ENCODE results near the gene ABCC3. TPM values are rescaled to one million over a fixed set of nuclear protein-coding genes. Genes with fewer than 3 reads are reported as not detected.

Gene ABCC3
- total RNA-seq, 1 donor from 2014 or later, result 0.73 TPM

- H3K9me3 Mint-ChIP-seq (ENCODE audit: unreplicated experiment), result no peaks in the 10 kb centered on the region
- no peak overlapping the region for H3K27ac Mint-ChIP-seq (ENCODE audit: unreplicated experiment)
- no peaks in the 10 kb centered on the region for H3K36me3 Mint-ChIP-seq (ENCODE audit: unreplicated experiment)
- TF ChIP-seq CTCF (IDR thresholded peaks at IDR 0.05), result no peak
- DNase-seq (ENCODE audit: extremely low spot score, unreplicated experiment), result no peak
- H3K4me1 Mint-ChIP-seq (ENCODE audit: unreplicated experiment), result peaks cover 20% of the 10 kb centered on the region
- no peak overlapping the region for H3K4me3 Mint-ChIP-seq (ENCODE audit: unreplicated experiment)
- no peaks in the 10 kb centered on the region for H3K27me3 Mint-ChIP-seq (ENCODE audit: unreplicated experiment)
Measured at GRCh38 chr17:50687200-50688066, 52.8 kb downstream of the ABCC3 start.

- no peak for TF ChIP-seq CTCF (IDR thresholded peaks at IDR 0.05)
- no peak for DNase-seq (ENCODE audit: extremely low spot score, unreplicated experiment)
- Mint-ChIP-seq H3K4me1 (ENCODE audit: unreplicated experiment) (peaks cover 28% of the 10 kb centered on the region), H3K27ac (ENCODE audit: unreplicated experiment) (no peak overlapping the region), H3K27me3 (ENCODE audit: unreplicated experiment) (no peaks in the 10 kb centered on the region), H3K36me3 (ENCODE audit: unreplicated experiment) (peaks cover 4% of the 10 kb centered on the region), H3K4me3 (ENCODE audit: unreplicated experiment) (no peak overlapping the region), H3K9me3 (ENCODE audit: unreplicated experiment) (no peaks in the 10 kb centered on the region)
Measured at GRCh38 chr17:50688245-50688644, 53.6 kb downstream of the ABCC3 start.

DNA sequence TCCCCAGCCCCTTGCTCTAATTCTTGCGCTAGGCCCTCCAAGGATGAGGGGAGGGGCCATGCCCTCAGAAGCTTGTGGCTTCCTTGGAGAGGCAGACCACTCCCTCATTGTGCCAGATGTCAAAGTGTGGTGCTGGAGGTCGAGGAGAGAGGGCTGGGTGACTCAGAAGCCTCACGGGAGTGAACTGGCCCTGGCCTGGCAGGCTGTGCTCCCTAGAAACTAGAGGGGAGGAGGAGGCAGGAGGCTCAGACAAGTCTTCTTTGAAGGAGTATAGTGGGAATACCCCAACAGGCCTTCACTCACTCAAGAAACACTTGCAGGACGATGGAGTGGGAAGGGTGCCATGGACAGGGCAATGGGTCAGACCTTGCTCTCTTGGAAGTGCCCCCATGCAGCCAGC lies 54.6 kb downstream of the ABCC3 start:
- H3K27ac Mint-ChIP-seq (ENCODE audit: unreplicated experiment), result no peak overlapping the region
- DNase-seq (ENCODE audit: extremely low spot score, unreplicated experiment), result no peak
- TF ChIP-seq CTCF (IDR thresholded peaks at IDR 0.05), result no peak
- peaks cover 35% of the 10 kb centered on the region for H3K4me1 Mint-ChIP-seq (ENCODE audit: unreplicated experiment)
- H3K4me3 Mint-ChIP-seq (ENCODE audit: unreplicated experiment), result no peak overlapping the region
- no peaks in the 10 kb centered on the region for H3K9me3 Mint-ChIP-seq (ENCODE audit: unreplicated experiment)
- H3K27me3 Mint-ChIP-seq (ENCODE audit: unreplicated experiment), result no peaks in the 10 kb centered on the region
- peaks cover 4% of the 10 kb centered on the region for H3K36me3 Mint-ChIP-seq (ENCODE audit: unreplicated experiment)

- H3K27ac Mint-ChIP-seq (ENCODE audit: unreplicated experiment), result no peak overlapping the region
- H3K4me1 Mint-ChIP-seq (ENCODE audit: unreplicated experiment), result peaks cover 38% of the 10 kb centered on the region
- H3K4me3 Mint-ChIP-seq (ENCODE audit: unreplicated experiment), result no peak overlapping the region
- no peak for TF ChIP-seq CTCF (IDR thresholded peaks at IDR 0.05)
- H3K27me3 Mint-ChIP-seq (ENCODE audit: unreplicated experiment), result no peaks in the 10 kb centered on the region
- no peaks in the 10 kb centered on the region for H3K9me3 Mint-ChIP-seq (ENCODE audit: unreplicated experiment)
- DNase-seq (ENCODE audit: extremely low spot score, unreplicated experiment), result no peak
- peaks cover 7% of the 10 kb centered on the region for H3K36me3 Mint-ChIP-seq (ENCODE audit: unreplicated experiment)
Measured at GRCh38 chr17:50689956-50690886, 55.5 kb downstream of the ABCC3 start.
